HEK293 (cell line): ENCODE data around the gene CSNK1E.

ENCODE experiments used
- CTCF ChIA-PET: fragments of 350-600 bp; formaldehyde crosslinking; extraction: SDS; loops from one replicate; lab custom pipeline; 2021; ENCODE audit warnings: antibody characterized with exemption; lab: Yijun Ruan, JAX
- POLR2A ChIA-PET: fragments of 300-600 bp; formaldehyde crosslinking; extraction: SDS; loops from one replicate; lab custom pipeline; 2020; ENCODE audit warnings: antibody characterized with exemption, inconsistent platforms; lab: Yijun Ruan, JAX
- H3K27ac ChIP-seq: fragments of 200-500 bp; sonication (Bioruptor generic); 2 replicates; pipeline ENCODE4 v1.5.1; 2014; ENCODE audit warnings: low read depth, low read length, control low read depth, inconsistent platforms; ENCODE audit errors: extremely low read depth
- H3K36me3 ChIP-seq, 2 experiments: fragments of 200-500 bp in 1 of 2; sonication (Bioruptor generic) in 1 of 2; 1 replicate in 1 of 2; 2 replicates in 1 of 2; pipeline ENCODE4 v1.5.1; 2014 to 2017; ENCODE audit warnings: inconsistent platforms in 2 of 2, low read length in 2 of 2; ENCODE audit not compliant: control insufficient read depth in 2 of 2, insufficient read depth in 1 of 2
- H3K4me1 ChIP-seq: fragments of 200-500 bp; sonication (Bioruptor generic); 2 replicates; pipeline ENCODE4 v1.5.1; 2014; ENCODE audit warnings: mild to moderate bottlenecking, low read length, inconsistent platforms; ENCODE audit not compliant: control insufficient read depth, insufficient read depth
- H3K4me3 ChIP-seq: 2 replicates; pipeline ENCODE4 v1.5.1; 2011; ENCODE audit warnings: low read depth, mild to moderate bottlenecking, control low read depth, low read length, moderate library complexity
- H3K9me3 ChIP-seq: fragments of 200-500 bp; sonication (Bioruptor generic); 2 replicates; pipeline ENCODE4 v1.5.1; 2014; ENCODE audit warnings: low read depth, low read length, inconsistent platforms; ENCODE audit not compliant: control insufficient read depth, insufficient read depth
- SCRT2 ChIP-seq: fragments of 450-650 bp; formaldehyde crosslinking; IDR thresholded peaks from 2 replicates; pipeline ENCODE4 v1.5.1; 2016; ENCODE audit warnings: missing biosample characterization, missing genetic modification characterization
- ZNF18 ChIP-seq: fragments of 450-650 bp; formaldehyde crosslinking; IDR thresholded peaks from 2 replicates; pipeline ENCODE4 v1.5.1; 2016; ENCODE audit warnings: missing biosample characterization, missing genetic modification characterization
- ZNF23 ChIP-seq: fragments of 450-650 bp; formaldehyde crosslinking; IDR thresholded peaks from 2 replicates; pipeline ENCODE4 v1.5.1; 2016; ENCODE audit warnings: missing biosample characterization, missing genetic modification characterization, borderline replicate concordance
- ZNF239 ChIP-seq: fragments of 450-650 bp; formaldehyde crosslinking; IDR thresholded peaks from 2 replicates; pipeline ENCODE4 v1.5.1; 2016; ENCODE audit warnings: missing biosample characterization, missing genetic modification characterization
- ZNF398 ChIP-seq: fragments of 450-650 bp; formaldehyde crosslinking; IDR thresholded peaks from 2 replicates; pipeline ENCODE4 v1.5.1; 2017; ENCODE audit warnings: missing biosample characterization, missing genetic modification characterization
- ZNF48 ChIP-seq: fragments of 450-650 bp; formaldehyde crosslinking; IDR thresholded peaks from 2 replicates; pipeline ENCODE4 v1.5.1; 2016; ENCODE audit warnings: missing biosample characterization, missing genetic modification characterization
- ZNF560 ChIP-seq: fragments of 450-650 bp; formaldehyde crosslinking; IDR thresholded peaks from 2 replicates; pipeline ENCODE4 v1.5.1; 2017; ENCODE audit warnings: missing biosample characterization, missing genetic modification characterization, borderline replicate concordance
- ZNF626 ChIP-seq: fragments of 450-650 bp; sonication (Bioruptor Pico); formaldehyde crosslinking; IDR thresholded peaks from 2 replicates; pipeline ENCODE4 v1.5.1; 2018; ENCODE audit warnings: missing biosample characterization, missing genetic modification characterization, inconsistent platforms
- ZNF639 ChIP-seq: fragments of 450-650 bp; formaldehyde crosslinking; IDR thresholded peaks from 2 replicates; pipeline ENCODE4 v1.5.1; 2016; ENCODE audit warnings: missing biosample characterization, missing genetic modification characterization
- ZNF658 ChIP-seq: fragments of 450-650 bp; formaldehyde crosslinking; IDR thresholded peaks from 2 replicates; pipeline ENCODE4; 2016; ENCODE audit warnings: missing biosample characterization, missing genetic modification characterization
- ZNF677 ChIP-seq: fragments of 450-650 bp; IDR thresholded peaks from 2 replicates; pipeline ENCODE4 v1.5.0; 2018; ENCODE audit warnings: missing biosample characterization, mild to moderate bottlenecking, missing genetic modification characterization, moderate library complexity
- ZSCAN30 ChIP-seq: fragments of 450-650 bp; IDR thresholded peaks from 2 replicates; pipeline ENCODE4 v1.5.1; 2018; ENCODE audit warnings: missing biosample characterization, mild to moderate bottlenecking, missing genetic modification characterization, moderate library complexity
- TF ChIP-seq, protein P1 (sequence below): fragments of 450-650 bp; formaldehyde crosslinking; IDR thresholded peaks from 2 replicates; pipeline ENCODE4 v1.5.1; 2017; ENCODE audit warnings: missing biosample characterization, mild to moderate bottlenecking, missing genetic modification characterization, moderate library complexity
- TF ChIP-seq, protein P2 (sequence below): fragments of 450-650 bp; formaldehyde crosslinking; IDR thresholded peaks from 2 replicates; pipeline ENCODE4 v1.5.1; 2016; ENCODE audit warnings: missing biosample characterization, missing genetic modification characterization, borderline replicate concordance

The CSNK1E gene

GRCh38 chr22:38346506-38346905, 29.3 kb upstream of the CSNK1E start:
- H3K36me3 ChIP-seq = no peaks in the 10 kb centered on the region
- POLR2A ChIA-PET = interaction anchor here (0.5 kb wide), 1 partner anchor 35 kb away, joined by 6 read pairs; no protein-coding TSS in a partner anchor
- TF ChIP-seq ZNF677 (tag by site-specific recombination) = no peak
- TF ChIP-seq ZNF23 (tag by site-specific recombination) = no peak
- TF ChIP-seq SCRT2 (tag by site-specific recombination) = no peak
- TF ChIP-seq, protein P1, sequence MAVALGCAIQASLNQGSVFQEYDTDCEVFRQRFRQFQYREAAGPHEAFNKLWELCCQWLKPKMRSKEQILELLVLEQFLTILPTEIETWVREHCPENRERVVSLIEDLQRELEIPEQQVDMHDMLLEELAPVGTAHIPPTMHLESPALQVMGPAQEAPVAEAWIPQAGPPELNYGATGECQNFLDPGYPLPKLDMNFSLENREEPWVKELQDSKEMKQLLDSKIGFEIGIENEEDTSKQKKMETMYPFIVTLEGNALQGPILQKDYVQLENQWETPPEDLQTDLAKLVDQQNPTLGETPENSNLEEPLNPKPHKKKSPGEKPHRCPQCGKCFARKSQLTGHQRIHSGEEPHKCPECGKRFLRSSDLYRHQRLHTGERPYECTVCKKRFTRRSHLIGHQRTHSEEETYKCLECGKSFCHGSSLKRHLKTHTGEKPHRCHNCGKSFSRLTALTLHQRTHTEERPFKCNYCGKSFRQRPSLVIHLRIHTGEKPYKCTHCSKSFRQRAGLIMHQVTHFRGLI (tag by site-specific recombination) = no peak
- TF ChIP-seq ZNF639 (tag by site-specific recombination) = no peak
- TF ChIP-seq ZNF398 (tag by site-specific recombination) = no peak
- no peak for TF ChIP-seq ZNF48
- TF ChIP-seq, protein P2, sequence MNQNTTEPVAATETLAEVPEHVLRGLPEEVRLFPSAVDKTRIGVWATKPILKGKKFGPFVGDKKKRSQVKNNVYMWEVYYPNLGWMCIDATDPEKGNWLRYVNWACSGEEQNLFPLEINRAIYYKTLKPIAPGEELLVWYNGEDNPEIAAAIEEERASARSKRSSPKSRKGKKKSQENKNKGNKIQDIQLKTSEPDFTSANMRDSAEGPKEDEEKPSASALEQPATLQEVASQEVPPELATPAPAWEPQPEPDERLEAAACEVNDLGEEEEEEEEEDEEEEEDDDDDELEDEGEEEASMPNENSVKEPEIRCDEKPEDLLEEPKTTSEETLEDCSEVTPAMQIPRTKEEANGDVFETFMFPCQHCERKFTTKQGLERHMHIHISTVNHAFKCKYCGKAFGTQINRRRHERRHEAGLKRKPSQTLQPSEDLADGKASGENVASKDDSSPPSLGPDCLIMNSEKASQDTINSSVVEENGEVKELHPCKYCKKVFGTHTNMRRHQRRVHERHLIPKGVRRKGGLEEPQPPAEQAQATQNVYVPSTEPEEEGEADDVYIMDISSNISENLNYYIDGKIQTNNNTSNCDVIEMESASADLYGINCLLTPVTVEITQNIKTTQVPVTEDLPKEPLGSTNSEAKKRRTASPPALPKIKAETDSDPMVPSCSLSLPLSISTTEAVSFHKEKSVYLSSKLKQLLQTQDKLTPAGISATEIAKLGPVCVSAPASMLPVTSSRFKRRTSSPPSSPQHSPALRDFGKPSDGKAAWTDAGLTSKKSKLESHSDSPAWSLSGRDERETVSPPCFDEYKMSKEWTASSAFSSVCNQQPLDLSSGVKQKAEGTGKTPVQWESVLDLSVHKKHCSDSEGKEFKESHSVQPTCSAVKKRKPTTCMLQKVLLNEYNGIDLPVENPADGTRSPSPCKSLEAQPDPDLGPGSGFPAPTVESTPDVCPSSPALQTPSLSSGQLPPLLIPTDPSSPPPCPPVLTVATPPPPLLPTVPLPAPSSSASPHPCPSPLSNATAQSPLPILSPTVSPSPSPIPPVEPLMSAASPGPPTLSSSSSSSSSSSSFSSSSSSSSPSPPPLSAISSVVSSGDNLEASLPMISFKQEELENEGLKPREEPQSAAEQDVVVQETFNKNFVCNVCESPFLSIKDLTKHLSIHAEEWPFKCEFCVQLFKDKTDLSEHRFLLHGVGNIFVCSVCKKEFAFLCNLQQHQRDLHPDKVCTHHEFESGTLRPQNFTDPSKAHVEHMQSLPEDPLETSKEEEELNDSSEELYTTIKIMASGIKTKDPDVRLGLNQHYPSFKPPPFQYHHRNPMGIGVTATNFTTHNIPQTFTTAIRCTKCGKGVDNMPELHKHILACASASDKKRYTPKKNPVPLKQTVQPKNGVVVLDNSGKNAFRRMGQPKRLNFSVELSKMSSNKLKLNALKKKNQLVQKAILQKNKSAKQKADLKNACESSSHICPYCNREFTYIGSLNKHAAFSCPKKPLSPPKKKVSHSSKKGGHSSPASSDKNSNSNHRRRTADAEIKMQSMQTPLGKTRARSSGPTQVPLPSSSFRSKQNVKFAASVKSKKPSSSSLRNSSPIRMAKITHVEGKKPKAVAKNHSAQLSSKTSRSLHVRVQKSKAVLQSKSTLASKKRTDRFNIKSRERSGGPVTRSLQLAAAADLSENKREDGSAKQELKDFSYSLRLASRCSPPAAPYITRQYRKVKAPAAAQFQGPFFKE = no peak
- no peak for TF ChIP-seq ZNF18 (tag by site-specific recombination)
- TF ChIP-seq ZSCAN30 (tag by site-specific recombination) = no peak
- TF ChIP-seq ZNF658 (tag by site-specific recombination) = no peak
- TF ChIP-seq ZNF239 (tag by site-specific recombination) = no peak
- TF ChIP-seq ZNF560 = no peak
- TF ChIP-seq ZNF626 (tag by site-specific recombination) = no peak
- TF ChIP-seq, all 188 proteins: peak for 0
- Histone ChIP-seq H3K27ac (no peak overlapping the region), H3K4me3 (no peak overlapping the region), H3K9me3 (no peaks in the 10 kb centered on the region), H3K4me1 (no peaks in the 10 kb centered on the region)
- CTCF ChIA-PET = interaction anchor here (0.6 to 1.1 kb wide), 5 partner anchors 9 to 871 kb away, joined by 3 to 6 read pairs (median 4); no protein-coding TSS in a partner anchor
